HepG2 (cell line): ENCODE results near the gene ACSM3. TPM values are rescaled to one million over a fixed set of nuclear protein-coding genes. Genes with fewer than 3 reads are reported as not detected.
A peak's percentile ranks its signal among the peaks of the same experiment; 100 is the strongest.

Experiments used
- BRF2 ChIP-seq: sonication (generic); formaldehyde crosslinking; IDR thresholded peaks from 2 replicates; pipeline ENCODE4 v1.8.1; 2022; ENCODE audit warnings: mild to moderate bottlenecking, missing genetic modification reagents
- FOXK1 ChIP-seq: sonication (generic); formaldehyde crosslinking; IDR thresholded peaks from 2 replicates; pipeline ENCODE4 v1.4.0; 2020; ENCODE audit warnings: low read depth, missing genetic modification reagents, borderline replicate concordance
- GATAD2A ChIP-seq: IDR thresholded peaks from 2 replicates; pipeline ENCODE4 v1.6.1; 2016
- LRRFIP1 ChIP-seq: sonication (generic); formaldehyde crosslinking; conservative IDR thresholded peaks from 2 replicates; pipeline ENCODE4 v1.4.0; 2020; ENCODE audit warnings: missing genetic modification reagents
- PRDM15 ChIP-seq: sonication (generic); formaldehyde crosslinking; IDR thresholded peaks from 2 replicates; pipeline ENCODE4 v1.4.0; 2020; ENCODE audit warnings: missing genetic modification reagents
- STAT6 ChIP-seq: sonication (generic); formaldehyde crosslinking; IDR thresholded peaks from 2 replicates; pipeline ENCODE4 v1.4.0; 2020; ENCODE audit warnings: missing genetic modification reagents, mild to moderate bottlenecking, borderline replicate concordance
- U2AF2 ChIP-seq: fragments of 200-400 bp; formaldehyde crosslinking; IDR thresholded peaks from 2 replicates; pipeline ENCODE4 v1.6.1; 2017; ENCODE audit warnings: low read depth, mild to moderate bottlenecking, low read length
- ZFP91 ChIP-seq: sonication (generic); formaldehyde crosslinking; IDR thresholded peaks from 2 replicates; pipeline ENCODE4 v1.9.0; 2022; ENCODE audit warnings: missing genetic modification reagents, mild to moderate bottlenecking, borderline replicate concordance
- ZNF781 ChIP-seq: sonication (generic); formaldehyde crosslinking; IDR thresholded peaks from 2 replicates; pipeline ENCODE4 v1.5.1; 2020; ENCODE audit warnings: borderline replicate concordance, mild to moderate bottlenecking, missing genetic modification reagents; ENCODE audit errors: not compliant biosample characterization
- polyA plus RNA-seq, 8 experiments: library from polyadenylated mRNA; depleted of rRNA in 3 of 8; stranded (reverse) in 7 of 8; unstranded in 1 of 8; fragments of >200 nt; fragmentation: Illumina TruSeq in 4 of 8; extraction: Trizol in 4 of 8; gene quantifications; 2 replicates each; pipeline versions ENCODE4 v1.2.1 to v1.2.3, GENCODE V29; 2011 to 2016; ENCODE audit warnings: low read depth in 4 of 8, missing spikeins in 1 of 8, mixed read lengths in 1 of 8; ENCODE audit not compliant: insufficient read depth in 1 of 8
- total RNA-seq, 5 experiments: library from RNA; depleted of rRNA; stranded (reverse); fragments of >200 nt; fragmentation: Illumina TruSeq; extraction: Trizol; gene quantifications; 2 replicates each; pipeline ENCODE4 v1.2.3, GENCODE V29; 2016; ENCODE audit warnings: low read depth in 1 of 5
- TF ChIP-seq, protein P1 (sequence below): sonication (generic); formaldehyde crosslinking; IDR thresholded peaks from 2 replicates; pipeline ENCODE4 v1.5.1; 2020; ENCODE audit warnings: mild to moderate bottlenecking, missing genetic modification reagents, moderate library complexity

The ACSM3 gene
- total and polyA plus RNA-seq, 2 of the 13 experiments (the other 11 are each of a cell fraction or from before 2014, with no cell fraction given): 74.0 to 108 TPM

DNA sequence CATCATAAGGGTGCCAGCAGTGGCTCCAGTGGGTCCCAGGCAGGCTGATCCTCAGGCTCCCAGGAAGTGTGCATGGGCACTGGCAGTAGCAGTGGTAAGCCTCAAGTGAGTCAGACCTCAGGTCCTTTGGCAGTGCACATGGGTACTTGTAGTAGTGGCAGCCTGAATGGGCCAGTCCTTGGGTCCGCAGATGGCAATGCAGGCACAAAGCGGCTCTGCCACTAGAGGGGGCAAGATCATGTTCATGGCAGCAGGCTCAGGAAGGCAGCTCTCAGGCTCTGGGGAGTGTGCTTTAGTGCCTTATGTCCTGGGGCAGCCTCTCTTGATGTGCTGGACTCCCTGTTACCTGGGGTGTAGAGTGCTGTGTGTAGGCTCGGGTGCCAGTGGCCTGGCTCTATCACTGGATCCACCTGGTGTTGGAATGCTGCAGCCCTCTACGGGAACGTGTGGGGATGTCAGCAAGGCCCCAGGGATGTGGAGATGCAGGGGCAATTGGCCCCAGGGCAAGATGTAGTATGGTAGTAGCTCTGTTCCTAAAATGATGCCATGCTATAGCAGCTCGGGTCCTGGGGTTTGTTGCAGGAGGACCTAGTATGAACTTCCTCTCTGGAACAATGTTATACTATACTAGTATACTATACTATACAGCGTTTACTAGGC, 11.0 kb downstream of the ACSM3 start (continued):
- TF ChIP-seq STAT6 (CRISPR knock-in tag): no peak
- no peak for TF ChIP-seq ZNF781 (CRISPR knock-in tag)
- no peak for TF ChIP-seq PRDM15
- TF ChIP-seq BRF2: no peak
- TF ChIP-seq GATAD2A (CRISPR knock-in tag): no peak
- no peak for TF ChIP-seq U2AF2
- no peak for TF ChIP-seq FOXK1 (CRISPR knock-in tag)
- TF ChIP-seq, protein P1, sequence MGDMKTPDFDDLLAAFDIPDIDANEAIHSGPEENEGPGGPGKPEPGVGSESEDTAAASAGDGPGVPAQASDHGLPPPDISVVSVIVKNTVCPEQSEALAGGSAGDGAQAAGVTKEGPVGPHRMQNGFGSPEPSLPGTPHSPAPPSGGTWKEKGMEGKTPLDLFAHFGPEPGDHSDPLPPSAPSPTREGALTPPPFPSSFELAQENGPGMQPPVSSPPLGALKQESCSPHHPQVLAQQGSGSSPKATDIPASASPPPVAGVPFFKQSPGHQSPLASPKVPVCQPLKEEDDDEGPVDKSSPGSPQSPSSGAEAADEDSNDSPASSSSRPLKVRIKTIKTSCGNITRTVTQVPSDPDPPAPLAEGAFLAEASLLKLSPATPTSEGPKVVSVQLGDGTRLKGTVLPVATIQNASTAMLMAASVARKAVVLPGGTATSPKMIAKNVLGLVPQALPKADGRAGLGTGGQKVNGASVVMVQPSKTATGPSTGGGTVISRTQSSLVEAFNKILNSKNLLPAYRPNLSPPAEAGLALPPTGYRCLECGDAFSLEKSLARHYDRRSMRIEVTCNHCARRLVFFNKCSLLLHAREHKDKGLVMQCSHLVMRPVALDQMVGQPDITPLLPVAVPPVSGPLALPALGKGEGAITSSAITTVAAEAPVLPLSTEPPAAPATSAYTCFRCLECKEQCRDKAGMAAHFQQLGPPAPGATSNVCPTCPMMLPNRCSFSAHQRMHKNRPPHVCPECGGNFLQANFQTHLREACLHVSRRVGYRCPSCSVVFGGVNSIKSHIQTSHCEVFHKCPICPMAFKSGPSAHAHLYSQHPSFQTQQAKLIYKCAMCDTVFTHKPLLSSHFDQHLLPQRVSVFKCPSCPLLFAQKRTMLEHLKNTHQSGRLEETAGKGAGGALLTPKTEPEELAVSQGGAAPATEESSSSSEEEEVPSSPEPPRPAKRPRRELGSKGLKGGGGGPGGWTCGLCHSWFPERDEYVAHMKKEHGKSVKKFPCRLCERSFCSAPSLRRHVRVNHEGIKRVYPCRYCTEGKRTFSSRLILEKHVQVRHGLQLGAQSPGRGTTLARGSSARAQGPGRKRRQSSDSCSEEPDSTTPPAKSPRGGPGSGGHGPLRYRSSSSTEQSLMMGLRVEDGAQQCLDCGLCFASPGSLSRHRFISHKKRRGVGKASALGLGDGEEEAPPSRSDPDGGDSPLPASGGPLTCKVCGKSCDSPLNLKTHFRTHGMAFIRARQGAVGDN (CRISPR knock-in tag): peak; percentile 66
- TF ChIP-seq LRRFIP1 (CRISPR knock-in tag): no peak
- TF ChIP-seq ZFP91 (CRISPR knock-in tag): peak; percentile 63
